GM08714 (cell line): ENCODE data around the gene ZFYVE28.

ENCODE experiments used
- H3K4me3 ChIP-seq: fragments of 200-500 bp; sonication (Bioruptor generic); 2 replicates; pipeline ENCODE4 v1.5.1; 2014; ENCODE audit warnings: mild to moderate bottlenecking, low read length, inconsistent platforms
- ZNF274 ChIP-seq: IDR thresholded peaks from 2 replicates; pipeline ENCODE4 v1.6.1; 2012; ENCODE audit warnings: mild to moderate bottlenecking, low read depth, low read length

ZFYVE28 gene

DNA sequence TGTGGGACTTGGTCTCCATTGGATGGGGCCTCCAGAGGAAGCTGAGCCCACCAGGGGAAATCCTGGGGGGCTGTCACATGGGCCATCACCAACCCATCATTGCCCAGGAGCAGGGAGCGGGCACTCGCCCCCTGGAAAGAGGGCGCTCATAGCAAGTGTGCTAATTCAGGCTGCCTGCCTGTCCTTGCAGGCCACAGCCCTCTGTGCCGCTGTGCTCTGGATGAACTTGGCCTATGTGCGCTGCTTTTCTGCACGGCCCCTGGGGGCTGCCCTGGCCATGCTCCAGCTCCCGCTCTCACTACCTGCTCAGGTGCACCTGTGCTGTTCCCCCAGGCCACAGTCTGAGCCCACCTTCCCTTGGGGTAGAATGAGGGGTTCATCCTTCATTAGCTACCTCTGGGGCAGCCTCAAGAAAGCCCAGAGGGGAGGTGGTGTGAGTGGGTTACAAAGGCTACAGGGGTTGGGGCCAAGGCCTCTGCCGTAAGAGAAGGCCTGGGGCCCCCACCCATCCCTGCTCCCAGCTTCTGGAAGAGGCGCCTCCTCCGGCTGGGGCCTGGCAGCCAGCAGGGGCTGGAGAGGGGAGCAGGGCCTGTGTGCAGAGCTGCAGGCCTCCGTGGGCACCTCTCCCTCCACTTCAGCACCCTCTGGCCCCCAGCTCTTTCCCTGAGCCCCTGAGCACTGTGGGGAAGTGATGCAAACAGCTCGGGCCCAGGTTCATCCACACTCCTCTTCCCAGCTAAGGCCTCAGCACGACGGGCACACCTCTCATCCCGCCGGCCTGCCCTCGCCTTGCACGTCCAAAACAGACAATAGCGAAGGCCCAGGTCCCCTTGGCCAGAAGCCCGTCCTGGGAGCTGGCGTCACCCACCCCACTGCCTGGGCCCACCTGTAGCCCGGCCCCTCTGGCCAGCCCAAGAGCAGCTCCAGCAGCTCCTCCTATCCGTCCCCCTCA lies 9.2 kb upstream of the ZFYVE28 start:
- no peak overlapping the region for H3K4me3 ChIP-seq
- TF ChIP-seq ZNF274: no peak

DNA sequence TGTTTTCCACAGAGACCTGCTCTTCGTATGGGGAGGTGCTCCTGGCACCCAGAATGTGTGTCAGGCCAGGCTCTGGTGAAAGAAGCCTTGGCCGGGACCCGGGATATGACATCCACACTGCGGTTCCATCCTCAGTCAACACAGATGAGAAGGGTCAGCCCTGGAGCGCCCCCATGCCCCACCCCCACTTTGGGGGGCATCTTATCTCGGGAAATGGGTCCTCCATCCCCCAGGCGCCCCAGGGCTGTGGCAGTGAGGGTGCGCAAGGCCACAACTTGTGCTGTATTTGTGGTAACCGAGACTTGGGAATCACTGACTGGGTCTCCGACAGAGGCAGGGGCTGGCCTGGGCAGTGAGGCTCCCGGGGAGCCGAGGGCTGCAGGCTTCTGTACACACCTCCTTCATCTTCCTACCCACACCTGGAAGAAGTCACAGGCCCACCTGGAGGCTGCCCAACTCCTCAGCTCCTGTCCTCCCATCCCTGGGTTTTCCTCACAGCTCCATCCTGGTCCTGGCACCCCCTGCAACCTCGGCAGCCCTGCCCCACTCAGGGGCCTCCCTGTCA lies 8.3 kb upstream of the ZFYVE28 start:
- TF ChIP-seq ZNF274: no peak

DNA sequence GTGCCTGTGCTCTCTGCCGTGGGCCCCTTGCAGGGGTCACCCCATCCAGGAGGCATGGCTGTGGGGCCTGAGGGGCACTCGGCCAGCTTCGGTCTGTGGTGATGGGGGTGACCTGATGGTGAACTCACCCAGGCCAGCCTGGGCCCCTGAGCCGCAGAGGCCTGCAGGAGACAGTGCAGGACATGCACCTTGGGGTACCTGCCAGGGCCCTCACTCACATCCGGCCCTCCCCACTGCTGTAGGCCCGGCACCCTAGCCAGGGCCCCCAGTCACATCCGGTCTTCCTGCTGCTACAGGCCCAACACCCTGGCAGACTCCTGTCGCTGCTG lies 7.6 kb upstream of the ZFYVE28 start:
- no peak overlapping the region for H3K4me3 ChIP-seq
- no peak for TF ChIP-seq ZNF274

More for the DNA sequence above, 8.3 kb upstream of the ZFYVE28 start:
- no peak overlapping the region for H3K4me3 ChIP-seq

DNA sequence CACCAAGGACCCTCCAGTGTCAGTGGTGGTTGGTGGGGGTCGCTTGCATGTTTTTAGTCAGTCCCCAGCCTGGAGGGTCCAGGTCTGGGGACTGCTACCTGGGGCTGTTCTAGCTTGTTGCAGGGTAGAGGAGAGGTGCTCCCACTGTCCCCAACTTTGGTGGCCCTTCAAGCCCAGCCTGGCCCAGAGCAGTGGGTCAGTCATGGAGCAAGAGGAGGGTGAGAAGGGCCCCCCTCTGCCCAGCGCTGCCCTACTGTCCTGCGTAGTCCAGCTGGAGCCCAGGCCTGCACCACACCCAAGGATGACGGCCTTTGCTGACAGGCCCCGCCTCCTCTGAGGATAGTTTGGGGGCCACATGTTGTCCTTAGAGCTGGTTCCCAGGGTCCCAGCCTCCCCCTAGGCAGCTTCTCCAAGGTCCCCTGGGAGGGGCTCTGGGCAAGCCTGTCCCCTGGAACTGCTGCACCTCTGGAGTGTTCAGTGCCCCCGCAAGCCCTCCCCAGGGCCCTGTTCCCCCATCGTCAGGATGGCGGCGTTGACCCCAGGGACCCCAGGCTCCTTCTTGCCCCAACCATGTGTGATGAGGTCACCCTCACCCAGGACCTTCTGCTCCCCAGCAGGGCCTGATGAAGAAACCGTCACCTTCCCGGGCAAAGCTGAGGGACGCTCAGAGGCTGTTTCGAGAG lies 7.1 kb upstream of the ZFYVE28 start:
- H3K4me3 ChIP-seq: no peak overlapping the region

DNA sequence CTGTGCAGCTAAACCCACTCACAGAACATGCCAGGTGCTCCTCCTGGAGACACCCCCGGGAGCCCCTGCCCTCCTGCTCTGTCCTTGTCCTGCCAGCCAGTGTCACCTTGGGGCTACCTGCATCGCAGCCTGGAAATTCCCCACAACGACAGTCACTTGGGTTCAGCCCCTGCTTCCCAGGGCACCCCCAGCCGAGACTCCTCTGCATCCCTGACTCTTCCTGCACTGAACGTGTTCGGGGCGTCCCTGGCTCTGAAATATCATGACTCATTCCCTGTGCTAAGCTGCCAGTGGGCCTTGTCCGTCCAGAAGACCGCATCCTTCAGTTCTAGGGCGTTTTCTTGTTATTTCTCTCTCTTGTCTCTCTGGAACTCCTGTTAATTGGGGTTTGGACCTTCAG lies 6.1 kb upstream of the ZFYVE28 start:
- no peak overlapping the region for H3K4me3 ChIP-seq
- TF ChIP-seq ZNF274: no peak

More for the DNA sequence above, 7.1 kb upstream of the ZFYVE28 start:
- TF ChIP-seq ZNF274: no peak

DNA sequence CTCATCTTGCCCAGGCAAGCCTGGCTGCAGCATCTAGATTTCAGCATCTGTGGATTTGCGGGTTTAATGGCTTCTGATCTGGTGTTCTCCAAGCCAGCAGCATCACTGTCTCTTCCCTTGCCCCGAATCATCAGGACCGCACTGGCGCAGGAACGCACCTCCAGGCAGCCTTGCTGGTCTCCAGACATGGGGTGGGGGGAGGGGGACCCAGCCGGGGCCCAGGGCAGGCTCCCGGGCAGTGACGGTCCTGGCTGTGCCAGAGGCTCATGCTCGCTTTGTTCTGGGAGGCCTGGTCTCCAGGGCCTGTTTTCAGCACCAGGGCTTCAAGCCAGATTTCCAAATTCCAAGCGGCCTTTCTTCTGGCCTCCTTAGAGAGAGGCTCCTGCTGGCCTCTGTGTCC lies 5.2 kb upstream of the ZFYVE28 start:
- H3K4me3 ChIP-seq: no peak overlapping the region
- TF ChIP-seq ZNF274: no peak

DNA sequence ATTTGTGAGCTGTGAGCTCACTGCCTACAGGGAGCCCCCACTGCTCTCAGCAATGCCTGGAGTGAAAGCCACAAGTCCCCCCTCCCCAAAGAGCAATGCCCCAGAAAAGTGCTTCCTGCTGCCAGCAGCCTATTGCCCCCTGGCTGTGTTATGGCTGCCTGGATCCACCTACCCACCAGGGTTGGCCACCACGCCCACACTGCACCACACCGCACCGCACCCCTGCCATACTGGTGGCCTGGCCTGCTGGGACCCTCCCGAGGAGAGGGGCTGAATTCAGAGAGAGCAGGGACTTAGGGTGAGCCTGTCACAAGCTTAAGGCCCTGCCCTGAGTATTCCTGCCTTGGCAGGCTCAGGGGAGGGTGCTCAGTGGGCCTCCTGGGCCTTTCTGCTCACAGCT lies 4.6 kb upstream of the ZFYVE28 start:
- TF ChIP-seq ZNF274: no peak
- no peak overlapping the region for H3K4me3 ChIP-seq

DNA sequence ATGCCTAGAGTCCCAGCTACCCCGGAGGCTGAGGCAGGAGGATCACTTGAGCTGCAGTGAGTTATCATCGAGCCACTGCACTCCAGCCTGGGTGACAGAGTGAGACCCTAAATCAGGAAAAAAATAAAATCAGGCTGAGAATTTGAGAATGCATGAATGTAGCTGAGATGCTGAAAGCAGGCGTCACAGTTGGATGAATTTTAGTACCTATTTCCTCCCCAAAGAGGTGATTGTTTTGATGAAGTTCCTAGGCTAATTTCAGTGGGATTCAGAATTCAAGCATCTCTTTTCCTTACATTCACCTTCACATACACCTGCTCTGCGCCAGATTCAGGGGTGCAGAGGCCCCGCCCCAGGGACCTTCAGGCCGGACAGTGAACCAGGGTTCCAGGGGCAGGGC lies 3.5 kb upstream of the ZFYVE28 start:
- TF ChIP-seq ZNF274: no peak
- H3K4me3 ChIP-seq: no peak overlapping the region

DNA sequence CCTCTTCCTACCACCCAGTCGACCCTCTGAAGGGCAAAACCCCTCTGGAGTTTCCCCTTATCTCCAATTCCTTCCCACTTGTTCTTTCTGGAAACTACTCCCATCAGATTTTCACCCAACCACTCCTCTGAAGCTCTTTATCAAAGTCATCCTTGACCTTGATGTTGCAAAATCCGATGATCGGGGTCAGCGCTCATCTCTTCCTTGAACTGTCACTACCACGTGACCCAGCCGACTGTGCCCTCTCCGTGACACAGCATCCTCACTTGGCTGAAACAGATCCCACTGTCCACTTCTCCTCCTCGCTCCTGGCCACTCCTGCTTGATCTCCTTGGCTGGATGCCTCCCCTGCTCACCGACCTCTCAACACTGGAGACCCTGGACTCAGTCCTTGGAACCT lies 1.4 kb upstream of the ZFYVE28 start:
- no peak overlapping the region for H3K4me3 ChIP-seq
- no peak for TF ChIP-seq ZNF274

DNA sequence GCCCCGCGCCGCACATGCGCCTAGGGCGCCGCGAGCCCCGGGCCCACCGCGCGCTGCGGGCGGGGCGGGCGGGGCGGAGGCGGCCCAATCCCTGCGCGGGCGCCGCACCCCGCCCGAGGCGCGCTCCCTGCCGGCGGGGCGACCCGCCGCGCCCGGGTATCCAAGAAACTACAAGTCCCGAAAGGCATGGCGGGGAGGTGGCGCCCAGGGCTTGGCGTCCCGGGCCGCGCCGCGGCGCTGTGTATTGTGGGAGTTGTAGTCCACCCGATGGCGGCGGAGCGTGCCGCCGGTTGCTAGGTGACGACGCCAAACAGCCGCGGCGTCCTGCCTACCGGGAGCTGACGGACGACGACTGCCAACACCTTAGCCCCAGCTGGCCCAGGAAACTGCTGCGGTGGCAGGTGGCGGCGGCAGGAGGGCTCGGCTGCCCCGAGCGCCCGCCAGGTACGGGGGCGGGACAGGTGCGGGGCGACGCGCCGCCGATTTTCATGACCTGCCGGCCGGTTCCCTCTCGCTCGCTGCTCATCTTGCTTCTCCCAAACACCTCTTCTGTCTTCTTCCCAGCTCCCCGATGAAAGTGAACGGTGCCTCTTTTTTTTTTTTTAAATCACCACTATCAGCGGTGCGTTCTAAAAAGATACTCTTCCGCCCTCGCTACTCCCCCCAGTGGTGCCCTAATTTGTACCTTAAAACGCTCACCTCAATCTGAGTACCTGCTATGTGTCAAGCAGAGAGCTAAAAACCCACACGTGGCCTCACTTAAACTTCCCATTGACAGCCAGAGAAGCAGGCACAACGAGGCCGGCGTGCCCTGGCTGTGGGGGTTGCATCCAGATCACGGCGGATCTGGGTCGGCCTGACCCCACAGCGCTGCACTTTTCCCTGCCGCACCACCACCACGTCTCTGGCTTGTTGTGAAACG lies 466 bp upstream of the ZFYVE28 start, which contains the start of gene CFAP99:
Gene CFAP99 (plus strand): TSS at position 306 of the 922 bp plus-strand sequence.
- H3K4me3 ChIP-seq: peak within 1 kb of the TSS; percentile 53; the same call in 1 of the 2 replicates
- TF ChIP-seq ZNF274: no peak

DNA sequence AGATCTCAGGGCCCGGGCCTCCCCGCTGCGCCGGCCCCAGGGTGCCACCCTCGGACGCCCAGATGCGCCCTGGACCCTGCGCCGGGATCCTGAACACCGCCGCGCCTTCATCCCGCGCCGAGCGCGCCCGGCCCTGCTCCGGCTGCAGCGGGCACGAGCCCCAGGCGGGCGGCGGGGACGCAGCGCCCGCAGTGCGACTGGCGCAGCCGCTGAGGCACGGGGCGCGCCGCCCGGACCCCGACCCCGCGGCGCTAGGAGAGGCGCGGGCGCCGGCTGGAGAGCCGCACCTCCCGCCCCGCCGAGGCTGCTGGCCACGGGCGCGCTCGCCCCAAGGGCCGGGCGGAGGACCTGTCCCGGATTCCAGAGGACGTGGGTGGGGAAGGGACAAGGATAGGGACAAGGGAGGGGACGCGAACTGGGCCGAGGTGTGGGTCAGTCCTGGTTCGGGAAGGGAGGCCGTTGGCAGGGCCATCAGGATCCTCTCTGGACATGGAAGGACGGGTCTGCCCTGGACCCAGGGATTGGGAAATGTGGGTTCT lies 1.1 kb downstream of the ZFYVE28 start:
- TF ChIP-seq ZNF274: no peak
- H3K4me3 ChIP-seq: no peak overlapping the region; the same call in 1 of the 2 replicates

DNA sequence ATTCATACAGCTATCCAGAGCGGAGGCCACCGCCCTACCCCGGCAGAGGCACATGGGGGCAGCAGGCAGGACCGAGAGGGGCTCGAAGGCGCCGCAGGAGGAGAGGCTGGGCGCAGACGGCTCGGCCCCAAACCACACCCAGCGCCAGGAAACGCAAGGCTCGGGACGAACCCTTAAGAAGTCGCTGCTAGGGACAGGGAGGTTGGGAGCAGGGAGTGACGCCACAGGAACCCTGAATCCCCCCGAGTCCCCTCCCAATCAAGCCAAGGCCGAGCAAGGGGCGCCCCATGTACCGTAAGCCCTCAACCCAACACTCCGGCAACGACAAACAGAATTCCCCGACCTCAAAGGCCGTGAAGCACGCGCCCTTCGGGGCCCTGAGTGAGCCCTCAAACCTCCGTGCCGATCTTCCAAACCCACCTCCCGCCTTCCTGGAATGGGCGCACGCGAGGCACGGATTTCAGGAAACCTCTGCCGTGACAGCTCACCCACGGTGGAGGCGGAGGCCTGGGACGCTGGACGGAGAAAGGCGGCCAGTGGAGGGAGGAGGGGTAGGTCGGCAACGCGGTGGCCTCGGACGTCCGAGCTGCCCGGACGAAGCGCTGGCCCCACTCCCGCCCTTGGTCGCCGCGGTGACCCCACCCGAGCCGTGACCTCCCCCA lies 1.8 kb downstream of the ZFYVE28 start:
- H3K4me3 ChIP-seq: no peak overlapping the region; the same call in 1 of the 2 replicates
- no peak for TF ChIP-seq ZNF274
